Measurements from ENCODE around the gene SRSF11. TPM values are rescaled to one million over a fixed set of nuclear protein-coding genes. Genes with fewer than 3 reads are reported as not detected.

SRSF11 gene
- total RNA-seq, 5 donors from 2014 or later (not counting 1 experiment from before 2014, with no cell fraction given) = 291 to 374 (median 302) TPM

DNA sequence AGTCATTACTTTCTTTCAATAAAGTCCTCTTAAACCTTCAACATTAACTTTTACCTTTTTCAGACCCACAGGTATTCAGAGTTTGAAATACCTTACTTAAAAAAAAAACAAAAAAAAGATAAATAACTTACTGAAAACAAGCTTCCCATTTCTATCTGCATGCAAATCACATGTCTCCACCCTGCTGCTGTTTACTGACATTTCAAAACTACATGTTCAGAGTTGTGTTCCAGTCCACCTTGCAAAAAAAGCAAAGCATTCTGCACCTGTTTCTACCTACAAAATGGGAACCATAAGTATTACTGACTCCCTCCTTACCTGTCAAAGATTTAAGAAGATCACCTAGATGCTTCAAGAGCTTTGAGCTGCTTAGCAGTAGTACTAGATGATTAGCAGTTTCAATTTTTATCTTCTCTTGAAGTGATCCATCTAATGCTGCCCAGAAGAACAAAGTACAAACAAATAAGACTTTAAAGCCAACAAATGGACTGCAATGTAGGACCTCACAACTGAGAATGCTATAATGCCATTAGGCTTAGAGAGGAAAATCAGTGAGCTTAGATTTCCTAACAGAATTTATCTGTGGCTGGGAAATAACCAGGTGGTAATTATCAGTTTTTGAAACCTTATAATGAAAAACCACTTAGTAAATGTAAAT is 72.1 kb downstream of the SRSF11 start:
- H3K4me1 Mint-ChIP-seq = peaks cover 0 to 5% (median 4%) of the 10 kb centered on the region in 3 donors
- no peaks in the 10 kb centered on the region for H3K4me1 ChIP-seq (ENCODE audit: control insufficient read depth in 1 of 2, extremely low read depth in 1 of 2, insufficient read depth in 2 of 2, low read length in 2 of 2)
- peaks cover 0 to 59% of the 10 kb centered on the region in 2 donors for H3K36me3 ChIP-seq (ENCODE audit: control insufficient read depth in 2 of 2, extremely low read depth in 1 of 2, insufficient read depth in 1 of 2, low read length in 1 of 2)
- H3K27ac Mint-ChIP-seq = peak overlapping the region in 1 of 2 donors; percentile 36
- H3K27me3 Mint-ChIP-seq = no peaks in the 10 kb centered on the region
- H3K36me3 Mint-ChIP-seq = peaks cover 43% of the 10 kb centered on the region
- no peak for ATAC-seq (replicated peaks in 1 of 4)
- ChIA-PET CTCF (no interaction called here), POLR2A (interaction anchor here (0.6 to 1.0 kb wide), 2 partner anchors 14 to 58 kb away, joined by 3 to 4 read pairs; no protein-coding TSS in a partner anchor)
- no peaks in the 10 kb centered on the region for H3K27me3 ChIP-seq (replicated peaks in 1 of 2; ENCODE audit: control insufficient read depth in 2 of 2, extremely low read depth in 1 of 2, insufficient read depth in 2 of 2, low read length in 1 of 2)
- H3K9me3 Mint-ChIP-seq = no peaks in the 10 kb centered on the region
- H3K4me3 ChIP-seq (ENCODE audit: control insufficient read depth in 1 of 2, extremely low read depth in 1 of 2, low read length in 1 of 2) = no peak overlapping the region
- no peak for DNase-seq
- no peaks in the 10 kb centered on the region for H3K9me3 ChIP-seq
- H3K27ac ChIP-seq (ENCODE audit: low read length) = no peak overlapping the region
- H3K4me3 Mint-ChIP-seq = no peak overlapping the region

DNA sequence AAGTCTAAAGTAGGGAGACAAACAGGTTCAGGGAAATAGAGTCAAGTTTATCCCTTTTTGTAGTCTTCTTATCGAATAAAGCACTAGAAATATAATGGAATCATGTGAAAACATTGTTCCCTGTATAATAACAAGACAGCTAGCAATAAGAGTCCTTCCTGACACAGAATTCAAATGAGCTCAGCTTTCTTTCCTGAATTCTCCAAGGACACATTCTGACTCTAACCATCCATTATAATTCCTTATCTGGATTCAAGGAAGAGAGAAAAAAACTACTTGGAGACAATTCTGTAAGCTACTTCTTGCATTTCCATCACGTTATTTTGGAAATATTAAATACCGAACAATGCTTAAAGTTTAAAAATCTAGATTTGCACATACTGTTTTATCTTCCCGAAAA is 74.6 kb downstream of the SRSF11 start:
- Mint-ChIP-seq H3K4me3 (no peak overlapping the region), H3K27me3 (no peaks in the 10 kb centered on the region), H3K36me3 (peaks cover 53% of the 10 kb centered on the region), H3K9me3 (no peaks in the 10 kb centered on the region), H3K4me1 (peaks cover 0 to 10% (median 7%) of the 10 kb centered on the region in 3 donors), H3K27ac (no peak overlapping the region)
- ATAC-seq (replicated peaks in 1 of 4) (no peak), DNase-seq (no peak)
- Histone ChIP-seq H3K27ac (ENCODE audit: low read length) (no peak overlapping the region), H3K36me3 (ENCODE audit: control insufficient read depth in 2 of 2, extremely low read depth in 1 of 2, insufficient read depth in 1 of 2, low read length in 1 of 2) (peaks cover 3 to 69% of the 10 kb centered on the region in 2 donors), H3K9me3 (no peaks in the 10 kb centered on the region), H3K4me1 (ENCODE audit: control insufficient read depth in 1 of 2, extremely low read depth in 1 of 2, insufficient read depth in 2 of 2, low read length in 2 of 2) (no peaks in the 10 kb centered on the region), H3K4me3 (ENCODE audit: control insufficient read depth in 1 of 2, extremely low read depth in 1 of 2, low read length in 1 of 2) (no peak overlapping the region), H3K27me3 (replicated peaks in 1 of 2; ENCODE audit: control insufficient read depth in 2 of 2, extremely low read depth in 1 of 2, insufficient read depth in 2 of 2, low read length in 1 of 2) (no peaks in the 10 kb centered on the region)
- WGBS (ENCODE audit: insufficient coverage) = no CpG with 5 or more reads among the region's 4 CpGs
- ChIA-PET CTCF (no interaction called here), POLR2A (no interaction called here)

- Histone ChIP-seq H3K36me3 (ENCODE audit: control insufficient read depth in 2 of 2, extremely low read depth in 1 of 2, insufficient read depth in 1 of 2, low read length in 1 of 2) (peaks cover 3 to 49% of the 10 kb centered on the region in 2 donors), H3K4me1 (ENCODE audit: control insufficient read depth in 1 of 2, extremely low read depth in 1 of 2, insufficient read depth in 2 of 2, low read length in 2 of 2) (no peaks in the 10 kb centered on the region), H3K27ac (ENCODE audit: low read length) (no peak overlapping the region), H3K4me3 (ENCODE audit: control insufficient read depth in 1 of 2, extremely low read depth in 1 of 2, low read length in 1 of 2) (no peak overlapping the region), H3K27me3 (replicated peaks in 1 of 2; ENCODE audit: control insufficient read depth in 2 of 2, extremely low read depth in 1 of 2, insufficient read depth in 2 of 2, low read length in 1 of 2) (no peaks in the 10 kb centered on the region), H3K9me3 (no peaks in the 10 kb centered on the region)
- H3K27ac Mint-ChIP-seq = no peak overlapping the region
- POLR2A ChIA-PET = no interaction called here
- CTCF ChIA-PET = no interaction called here
- no peak overlapping the region for H3K4me3 Mint-ChIP-seq
- peaks cover 42% of the 10 kb centered on the region for H3K36me3 Mint-ChIP-seq
- DNase-seq (no peak), ATAC-seq (replicated peaks in 1 of 4) (no peak)
- H3K9me3 Mint-ChIP-seq = no peaks in the 10 kb centered on the region
- H3K27me3 Mint-ChIP-seq = no peaks in the 10 kb centered on the region
- H3K4me1 Mint-ChIP-seq = peaks cover 0 to 10% (median 7%) of the 10 kb centered on the region in 3 donors
Observed at GRCh38 chr1:70299472-70299871, 78.3 kb downstream of the SRSF11 start.

Other genes starting within 250 kb of the SRSF11 start
- gene LRRC40, start 15.8 kb upstream of the SRSF11 start, total RNA-seq = 10 to 100 TPM in 4 of 5 donors, 1 to 10 TPM in 1; 9.7 to 11.3 (median 10.8) TPM
- gene ANKRD13C, start 133.3 kb downstream of the SRSF11 start, total RNA-seq = 10 to 100 TPM; 26.3 to 28.7 (median 27.2) TPM
- 1 to 10 TPM; 2.0 to 4.5 (median 3.2) TPM for gene CTH, start 189.9 kb downstream of the SRSF11 start, total RNA-seq

Measured in T-cell (primary cell).